GM18867 (cell line): Measurements from ENCODE around the gene ARNT2.

Experiments used
- ATAC-seq: cut with Tn5 transposase; IDR thresholded peaks from one replicate; pipeline ENCODE4 v1.9.1; 2021; ENCODE audit warnings: mild to moderate bottlenecking, moderate library complexity; ENCODE audit not compliant: unreplicated experiment

Gene ARNT2

GRCh38 chr15:80550219-80550907 is 146.2 kb downstream of the ARNT2 start:
- ATAC-seq, result peak; percentile 59

GRCh38 chr15:80550908-80551260 is 146.7 kb downstream of the ARNT2 start:
- no peak for ATAC-seq

GRCh38 chr15:80551348-80551747 is 147.2 kb downstream of the ARNT2 start:
- ATAC-seq, result no peak

DNA sequence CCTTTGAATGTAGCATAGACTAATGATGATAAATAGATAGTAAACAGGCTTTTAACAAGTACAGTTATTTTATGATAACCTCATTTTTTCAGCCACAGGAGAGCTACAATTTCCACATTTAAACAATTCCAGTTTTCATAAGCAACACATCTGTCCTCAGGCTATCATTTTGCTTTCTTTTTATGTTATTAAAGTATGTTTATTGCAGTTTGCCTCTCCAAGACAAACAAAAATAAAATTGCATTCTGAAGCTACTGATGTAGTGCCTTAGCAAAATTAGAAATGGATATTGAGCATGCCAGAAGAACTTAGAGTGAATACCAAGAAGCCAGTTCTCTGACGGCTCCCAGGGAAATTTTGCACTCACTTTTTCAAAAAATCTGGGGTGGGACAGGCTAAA is 150.4 kb downstream of the ARNT2 start:
- no peak for ATAC-seq

- ATAC-seq, result no peak
These were observed 152.6 kb downstream of the ARNT2 start for GRCh38 chr15:80556694-80557367.

GRCh38 chr15:80557441-80558234 is 153.5 kb downstream of the ARNT2 start:
- no peak for ATAC-seq

- ATAC-seq, result no peak
These were observed 154.6 kb downstream of the ARNT2 start for GRCh38 chr15:80558631-80559319.

DNA sequence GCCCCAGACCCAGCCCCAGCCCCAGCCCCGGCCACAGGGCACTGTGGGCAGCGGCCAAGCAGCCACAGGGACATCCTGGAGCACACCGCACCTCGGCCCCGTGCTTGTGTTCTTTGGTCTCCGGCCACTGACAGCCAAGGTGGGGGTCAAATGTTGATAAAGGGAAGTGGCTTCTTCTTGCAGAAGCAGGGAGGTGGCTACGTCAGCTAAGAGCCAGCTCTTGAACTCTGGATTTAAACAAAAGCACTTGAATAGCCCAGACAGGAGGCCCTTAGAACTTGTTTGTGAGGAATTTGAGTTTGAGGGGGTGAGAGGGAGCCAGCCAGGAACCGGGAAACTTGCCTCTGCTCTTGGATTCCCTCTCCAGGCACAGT is 155.1 kb downstream of the ARNT2 start:
- ATAC-seq, result no peak

DNA sequence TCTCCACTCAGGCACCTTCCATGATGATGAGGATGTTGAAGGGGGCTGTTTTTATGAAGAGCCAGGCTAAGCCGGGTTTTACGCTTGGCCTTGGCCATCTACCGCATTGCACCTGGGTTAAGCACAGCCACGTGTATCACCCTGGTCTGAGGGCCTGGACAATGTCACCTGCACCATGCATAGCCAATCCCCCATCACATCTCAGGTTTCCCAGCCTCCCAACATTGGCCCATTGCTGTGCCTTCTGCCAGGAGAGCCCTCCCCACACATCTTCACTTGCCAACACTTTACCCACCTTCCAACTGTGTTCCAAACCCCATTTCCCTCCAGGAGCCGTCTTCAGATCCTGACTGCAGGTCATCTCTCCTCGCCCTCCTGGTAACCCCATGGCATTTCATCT is 155.6 kb downstream of the ARNT2 start:
- no peak for ATAC-seq

GRCh38 chr15:80560601-80561400 is 156.6 kb downstream of the ARNT2 start:
- no peak for ATAC-seq

DNA sequence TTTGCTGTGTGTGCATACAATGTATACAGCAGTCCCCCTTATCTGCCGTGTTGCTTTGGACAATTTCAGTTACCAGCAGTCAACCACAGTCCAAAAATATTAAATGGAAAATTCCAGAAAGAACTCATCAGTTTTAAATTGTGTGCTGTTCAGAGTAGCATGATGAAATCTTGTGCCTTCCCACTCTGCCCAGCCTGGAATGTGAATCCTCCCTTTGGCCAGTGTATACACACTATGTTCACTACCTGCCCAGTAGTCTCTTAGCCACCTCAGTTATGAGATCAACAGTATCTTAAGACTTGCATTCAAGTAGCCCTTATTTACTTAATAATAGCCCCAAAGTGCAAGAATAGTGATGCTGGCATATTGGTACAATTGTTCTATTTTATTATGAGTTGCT is 157.3 kb downstream of the ARNT2 start:
- ATAC-seq, result no peak

- no peak for ATAC-seq
These were observed 157.9 kb downstream of the ARNT2 start for GRCh38 chr15:80562033-80562432.

DNA sequence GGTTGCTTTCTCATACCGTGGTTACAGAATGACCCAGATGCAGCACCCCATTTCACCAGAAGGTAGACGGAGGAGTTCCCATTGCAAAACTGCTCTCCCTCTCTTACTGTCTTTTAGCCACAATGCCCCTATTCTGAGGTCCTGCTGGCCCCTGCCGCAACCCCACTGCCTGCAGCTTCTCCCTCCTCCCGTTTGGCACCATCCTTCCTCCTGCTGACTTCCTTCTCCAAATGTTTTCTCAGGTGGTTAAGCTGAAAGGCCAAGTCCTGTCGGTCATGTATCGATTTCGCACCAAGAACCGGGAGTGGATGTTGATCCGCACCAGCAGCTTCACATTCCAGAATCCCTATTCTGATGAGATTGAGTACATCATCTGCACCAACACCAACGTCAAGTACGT is 158.7 kb downstream of the ARNT2 start:
- no peak for ATAC-seq

GRCh38 chr15:80563372-80563997 is 159.3 kb downstream of the ARNT2 start:
- ATAC-seq, result no peak

DNA sequence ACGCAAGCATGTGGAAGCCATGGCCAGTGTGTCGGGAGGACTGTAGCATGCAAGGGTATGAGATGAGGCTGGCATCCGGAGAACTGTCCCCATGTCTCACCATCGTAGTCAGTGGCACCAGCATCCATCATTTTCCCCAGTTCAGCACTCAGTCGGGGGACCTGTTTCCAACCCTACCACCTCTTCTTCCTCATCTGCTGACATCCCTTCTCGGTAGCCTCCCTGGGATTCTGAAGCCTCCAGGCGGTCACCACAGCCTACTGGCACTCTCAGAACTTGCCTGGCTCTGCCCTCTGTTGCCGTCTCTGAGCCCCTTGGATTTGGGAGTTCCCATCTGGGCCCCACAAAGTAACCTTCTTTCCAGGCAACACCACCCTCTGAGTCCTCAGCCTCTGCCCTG is 159.9 kb downstream of the ARNT2 start:
- ATAC-seq, result no peak

GRCh38 chr15:80565398-80565797 is 161.2 kb downstream of the ARNT2 start:
- peak; percentile 51 for ATAC-seq

DNA sequence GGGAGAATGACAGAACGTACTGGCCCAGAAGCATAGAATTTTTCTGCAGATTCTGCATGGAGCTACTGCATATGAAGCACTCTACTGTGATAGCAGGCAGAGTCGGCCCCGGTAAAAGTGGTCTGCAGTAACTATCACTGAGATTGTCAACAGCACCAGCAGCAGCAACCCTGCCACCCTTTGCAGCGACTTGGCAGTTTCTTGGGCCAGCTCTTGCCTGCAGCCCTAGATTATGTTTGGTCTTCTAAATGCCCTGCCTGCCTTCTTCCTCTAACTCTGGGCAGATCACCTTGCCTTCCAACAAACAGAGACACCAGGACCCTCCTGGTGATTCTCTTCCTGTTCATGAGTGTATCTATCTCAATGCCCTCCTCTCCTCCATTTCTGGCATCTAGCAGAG is 161.8 kb downstream of the ARNT2 start:
- no peak for ATAC-seq

DNA sequence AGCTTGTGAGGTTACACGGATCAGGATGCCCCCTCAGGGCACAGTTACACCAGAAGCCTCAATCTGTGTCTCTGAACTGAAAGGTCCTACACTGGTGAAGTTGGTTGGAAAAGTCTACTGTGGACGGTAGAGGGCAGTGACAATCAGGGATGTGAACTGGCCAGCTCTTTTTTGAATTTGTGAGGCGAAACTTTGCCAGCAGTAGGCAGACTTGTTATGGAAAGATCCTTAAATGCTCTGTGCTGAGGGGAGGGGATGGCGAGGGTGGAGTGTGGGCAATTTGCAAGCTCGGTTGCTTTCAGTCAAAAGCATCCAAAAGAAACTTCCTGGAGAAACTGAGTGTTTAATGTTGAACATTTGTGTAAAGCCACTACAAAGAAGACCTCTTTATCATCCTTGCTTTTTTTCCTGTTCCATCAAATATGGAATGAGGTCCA is 163.6 kb downstream of the ARNT2 start:
- no peak for ATAC-seq

DNA sequence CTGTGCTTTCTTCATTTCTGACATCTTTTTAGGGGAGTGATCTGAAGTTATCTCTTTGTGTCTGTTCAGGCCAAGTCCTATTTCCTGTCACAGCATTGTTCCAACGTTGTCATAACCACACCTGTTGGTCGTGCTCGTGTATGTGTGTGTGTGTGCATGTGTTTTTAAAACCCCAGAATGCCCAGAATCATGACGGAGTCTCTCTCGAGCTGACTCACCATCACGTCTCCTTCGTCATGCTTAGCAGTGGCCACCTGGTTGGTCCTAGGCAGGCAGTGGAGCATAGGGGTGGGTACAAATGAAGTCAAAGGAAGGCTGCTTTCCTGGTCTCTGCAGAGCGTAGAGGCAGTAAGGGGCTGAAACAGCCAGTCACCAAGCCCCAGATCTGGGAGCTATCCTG is 164.1 kb downstream of the ARNT2 start:
- no peak for ATAC-seq
